ENCODE measurements around the gene DDAH1. TPM values are rescaled to one million over a fixed set of nuclear protein-coding genes. Genes with fewer than 3 reads are reported as not detected.

The DDAH1 gene
- total and polyA plus RNA-seq, 2 of the 8 experiments (the other 6 are each of a cell fraction or from before 2014, with no cell fraction given) = 22.8 to 54.5 TPM

GRCh38 chr1:85396194-85396593, 68.8 kb downstream of the DDAH1 start:
- peaks cover 0 to 13% (median 6%) of the 10 kb centered on the region in 4 experiments; a peak in 4 of 7 replicates for H3K4me1 ChIP-seq (replicated peaks in 1 of 4; ENCODE audit: control insufficient read depth in 3 of 4, insufficient read depth in 4 of 4, low read length in 3 of 4)
- no peak overlapping the region for H3K14ac ChIP-seq (ENCODE audit: insufficient read length)
- DNase-seq (ENCODE audit: low read depth in 1 of 2, low spot score in 2 of 2) (no peak), FAIRE-seq (peak; percentile 86)
- no peaks in the 10 kb centered on the region for H3K79me2 ChIP-seq (ENCODE audit: control insufficient read depth in 1 of 2, insufficient read depth in 2 of 2, low read length in 2 of 2)
- no peak overlapping the region for H3K9ac ChIP-seq (replicated peaks in 1 of 4; ENCODE audit: extremely low read depth in 1 of 4, low read depth in 3 of 4, low read length in 3 of 4)
- no peak overlapping the region for H3K18ac ChIP-seq (ENCODE audit: extremely low read depth, low read length)
- no peaks in the 10 kb centered on the region for H3K9me3 ChIP-seq (ENCODE audit: insufficient read depth in 2 of 2, low read depth in 1 of 2, low read length in 1 of 2)
- no peak overlapping the region for H3K4ac ChIP-seq (replicated peaks; ENCODE audit: insufficient read length, low read depth, low read length)
- H2AK5ac ChIP-seq (ENCODE audit: low read depth, low read length) = no peak overlapping the region
- no peaks in the 10 kb centered on the region for H3K23me2 ChIP-seq (ENCODE audit: low read depth, low read length)
- no peak for TF ChIP-seq JUND (IDR thresholded peaks at IDR 0.05; ENCODE audit: low read length)
- TF ChIP-seq CBX5 (IDR thresholded peaks at IDR 0.05; ENCODE audit: low read depth, low read length) = no peak
- TF ChIP-seq SUZ12 (IDR thresholded peaks at IDR 0.05; ENCODE audit: low read length) = no peak
- TF ChIP-seq MAFK (IDR thresholded peaks at IDR 0.05; ENCODE audit: low read depth, low read length) = no peak
- TF ChIP-seq KDM5A (IDR thresholded peaks at IDR 0.05; ENCODE audit: low read length) = no peak
- no peak overlapping the region for H3K56ac ChIP-seq (replicated peaks; ENCODE audit: insufficient read length, low read depth, low read length)
- no peak overlapping the region for H3K27ac ChIP-seq (ENCODE audit: low read depth, low read length)
- no peak overlapping the region for H4K8ac ChIP-seq (ENCODE audit: extremely low read depth, insufficient read depth, low read length)
- H3K36me3 ChIP-seq (ENCODE audit: control insufficient read depth in 2 of 4, insufficient read depth in 4 of 4, low read length in 3 of 4) = no peaks in the 10 kb centered on the region; a peak in 1 of 8 replicates
- no peak overlapping the region for H2AFZ ChIP-seq (ENCODE audit: low read length)
- no peak overlapping the region for H2BK15ac ChIP-seq (ENCODE audit: low read length)
- no peak overlapping the region for H4K91ac ChIP-seq (replicated peaks; ENCODE audit: insufficient read length, low read length)
- H3K23ac ChIP-seq (ENCODE audit: insufficient read length) = no peak overlapping the region
- no peaks in the 10 kb centered on the region for H3K27me3 ChIP-seq (replicated peaks in 1 of 4; ENCODE audit: control insufficient read depth in 3 of 4, extremely low read depth in 1 of 4, insufficient read depth in 3 of 4, low read length in 3 of 4)
- no peak overlapping the region for H2BK5ac ChIP-seq (ENCODE audit: low read depth, low read length)
- no peak overlapping the region for H2BK20ac ChIP-seq (ENCODE audit: low read length)
- H3K79me1 ChIP-seq (ENCODE audit: low read depth, low read length) = no peaks in the 10 kb centered on the region; the same call in 1 of the 2 replicates
- CTCF ChIA-PET (ENCODE audit: partially characterized antibody) = interaction anchor here (0.7 to 1.6 kb wide), 6 partner anchors 11 to 155 kb away, joined by 3 to 8 read pairs (median 4); no protein-coding TSS in a partner anchor
- H2BK12ac ChIP-seq (ENCODE audit: low read depth, low read length) = no peak overlapping the region
- H3K4me3 ChIP-seq (ENCODE audit: extremely low read depth in 1 of 4, insufficient read depth in 2 of 4, low read depth in 3 of 4, low read length in 4 of 4) = no peak overlapping the region
- POLR2A ChIA-PET (ENCODE audit: partially characterized antibody) = interaction anchor here (1.2 kb wide), 1 partner anchor 69 kb away, joined by 3 read pairs; the partner anchor contains the start of gene DDAH1
- WGBS, 2 experiments (ENCODE audit: extremely low coverage in 1 of 2, insufficient coverage in 1 of 2, insufficient read length in 1 of 2, insufficient replicate concordance in 2 of 2, low coverage in 1 of 2, low lambda C conversion rate in 2 of 2, missing lambda C conversion rate in 1 of 2) = 85% methylated on average over 2 of the region's 2 CpGs; no CpG with 5 or more reads in 1 of the 2 experiments
- no peak overlapping the region for H2BK120ac ChIP-seq (replicated peaks; ENCODE audit: low read depth, low read length)
- H4K5ac ChIP-seq (ENCODE audit: insufficient read length, low read depth, low read length) = no peak overlapping the region
- no peaks in the 10 kb centered on the region for H4K20me1 ChIP-seq (replicated peaks in 1 of 2; ENCODE audit: control insufficient read depth in 1 of 2, insufficient read depth in 2 of 2, low read length in 2 of 2)
- H3K4me2 ChIP-seq (ENCODE audit: insufficient read depth in 1 of 2, low read depth in 2 of 2, low read length in 2 of 2) = no peak overlapping the region
